ENCODE measurements around the gene CASP8. TPM values are rescaled to one million over a fixed set of nuclear protein-coding genes. Genes with fewer than 3 reads are reported as not detected.

The CASP8 gene
- total RNA-seq, 1 donor from 2014 or later: 2.8 TPM

- DNase-seq (ENCODE audit: low spot score, unreplicated experiment): no peak
- Mint-ChIP-seq H3K36me3 (ENCODE audit: insufficient read depth) (no peaks in the 10 kb centered on the region), H3K27ac (no peak overlapping the region), H3K4me3 (ENCODE audit: low read depth) (no peak overlapping the region), H3K27me3 (no peaks in the 10 kb centered on the region), H3K4me1 (ENCODE audit: low read depth) (no peaks in the 10 kb centered on the region), H3K9me3 (ENCODE audit: low read depth) (no peaks in the 10 kb centered on the region)
- no peak for TF ChIP-seq CTCF (IDR thresholded peaks at IDR 0.05; ENCODE audit: unreplicated experiment)
These were observed 14.7 kb downstream of the CASP8 start for GRCh38 chr2:201275069-201275468.

- Mint-ChIP-seq H3K9me3 (ENCODE audit: low read depth) (no peaks in the 10 kb centered on the region), H3K27me3 (no peaks in the 10 kb centered on the region), H3K4me3 (ENCODE audit: low read depth) (no peak overlapping the region), H3K36me3 (ENCODE audit: insufficient read depth) (no peaks in the 10 kb centered on the region), H3K27ac (no peak overlapping the region), H3K4me1 (ENCODE audit: low read depth) (no peaks in the 10 kb centered on the region)
- no peak for DNase-seq (ENCODE audit: low spot score, unreplicated experiment)
- no peak for TF ChIP-seq CTCF (IDR thresholded peaks at IDR 0.05; ENCODE audit: unreplicated experiment)
These were observed 15.7 kb downstream of the CASP8 start for GRCh38 chr2:201275990-201276389.

GRCh38 chr2:201276511-201276910 is 16.2 kb downstream of the CASP8 start:
- no peaks in the 10 kb centered on the region for H3K9me3 Mint-ChIP-seq (ENCODE audit: low read depth)
- H3K4me1 Mint-ChIP-seq (ENCODE audit: low read depth): no peaks in the 10 kb centered on the region
- DNase-seq (ENCODE audit: low spot score, unreplicated experiment): no peak
- no peak for TF ChIP-seq CTCF (IDR thresholded peaks at IDR 0.05; ENCODE audit: unreplicated experiment)
- no peak overlapping the region for H3K4me3 Mint-ChIP-seq (ENCODE audit: low read depth)
- H3K27ac Mint-ChIP-seq: no peak overlapping the region
- H3K36me3 Mint-ChIP-seq (ENCODE audit: insufficient read depth): no peaks in the 10 kb centered on the region
- H3K27me3 Mint-ChIP-seq: no peaks in the 10 kb centered on the region

GRCh38 chr2:201279079-201279478 is 18.7 kb downstream of the CASP8 start:
- Mint-ChIP-seq H3K36me3 (ENCODE audit: insufficient read depth) (no peaks in the 10 kb centered on the region), H3K27ac (no peak overlapping the region), H3K27me3 (no peaks in the 10 kb centered on the region), H3K9me3 (ENCODE audit: low read depth) (no peaks in the 10 kb centered on the region), H3K4me1 (ENCODE audit: low read depth) (no peaks in the 10 kb centered on the region), H3K4me3 (ENCODE audit: low read depth) (no peak overlapping the region)
- no peak for DNase-seq (ENCODE audit: low spot score, unreplicated experiment)
- no peak for TF ChIP-seq CTCF (IDR thresholded peaks at IDR 0.05; ENCODE audit: unreplicated experiment)

- no peak for DNase-seq (ENCODE audit: low spot score, unreplicated experiment)
- Mint-ChIP-seq H3K4me1 (ENCODE audit: low read depth) (no peaks in the 10 kb centered on the region), H3K36me3 (ENCODE audit: insufficient read depth) (peaks cover 1% of the 10 kb centered on the region), H3K27me3 (no peaks in the 10 kb centered on the region), H3K4me3 (ENCODE audit: low read depth) (no peak overlapping the region), H3K9me3 (ENCODE audit: low read depth) (no peaks in the 10 kb centered on the region), H3K27ac (no peak overlapping the region)
- no peak for TF ChIP-seq CTCF (IDR thresholded peaks at IDR 0.05; ENCODE audit: unreplicated experiment)
These were observed 20.1 kb downstream of the CASP8 start for GRCh38 chr2:201280191-201281040.

Measured in progenitor cell of endocrine pancreas (in vitro differentiated cells).